Hepatocyte (in vitro differentiated cells): ENCODE results near the gene SIL1. TPM values are rescaled to one million over a fixed set of nuclear protein-coding genes. Genes with fewer than 3 reads are reported as not detected.

Experiments used
- DNase-seq: peaks from one replicate; pipeline ENCODE4 v3.0.0-alpha.2; 2016; ENCODE audit warnings: low spot score
- H2AFZ ChIP-seq: fragments of 200-600 bp; sonication (generic); 2 replicates; pipeline ENCODE4 v1.6.0; 2016; ENCODE audit warnings: antibody characterized with exemption, mild to moderate bottlenecking
- H3K27ac ChIP-seq: fragments of 200-600 bp; sonication (generic); 2 replicates; pipeline ENCODE4 v1.5.1; 2016; ENCODE audit warnings: mild to moderate bottlenecking
- H3K27me3 ChIP-seq: fragments of 200-600 bp; sonication (generic); 2 replicates; pipeline ENCODE4 v1.6.1; 2016
- H3K36me3 ChIP-seq: fragments of 200-600 bp; sonication (generic); replicated peaks from 2 replicates; pipeline ENCODE4 v1.5.1; 2016; ENCODE audit warnings: low read depth; ENCODE audit not compliant: insufficient read depth
- H3K4me1 ChIP-seq: fragments of 200-600 bp; sonication (generic); 2 replicates; pipeline ENCODE4 v1.5.1; 2016; ENCODE audit warnings: mild to moderate bottlenecking, moderate library complexity; ENCODE audit not compliant: insufficient read depth
- H3K4me2 ChIP-seq: fragments of 200-600 bp; sonication (generic); 2 replicates; pipeline ENCODE4 v1.6.0; 2016
- H3K4me3 ChIP-seq: fragments of 200-600 bp; sonication (generic); 2 replicates; pipeline ENCODE4 v1.5.1; 2016; ENCODE audit warnings: mild to moderate bottlenecking
- H3K79me2 ChIP-seq: fragments of 200-600 bp; sonication (generic); 2 replicates; pipeline ENCODE4 v1.6.0; 2017; ENCODE audit warnings: mild to moderate bottlenecking
- H3K9me2 ChIP-seq: fragments of 200-600 bp; sonication (generic); replicated peaks from 2 replicates; pipeline ENCODE4 v1.6.0; 2017; ENCODE audit warnings: mild to moderate bottlenecking; ENCODE audit not compliant: insufficient read depth
- H3K9me3 ChIP-seq: fragments of 200-600 bp; sonication (generic); 2 replicates; pipeline ENCODE4 v1.5.1; 2016; ENCODE audit warnings: low read depth, mild to moderate bottlenecking
- H4K20me1 ChIP-seq: fragments of 200-600 bp; sonication (generic); 2 replicates; pipeline ENCODE4 v1.6.0; 2016; ENCODE audit warnings: mild to moderate bottlenecking; ENCODE audit not compliant: insufficient read depth, poor library complexity, severe bottlenecking
- EZH2 ChIP-seq: fragments of 200-600 bp; sonication (generic); IDR thresholded peaks from 2 replicates; pipeline ENCODE4 v1.6.1; 2016; ENCODE audit warnings: antibody characterized with exemption, mild to moderate bottlenecking, borderline replicate concordance
- EZH2phosphoT487 ChIP-seq: fragments of 200-600 bp; sonication (generic); IDR thresholded peaks from one replicate; pipeline ENCODE4 v1.6.1; 2018; ENCODE audit warnings: antibody characterized with exemption, mild to moderate bottlenecking, low read depth, moderate library complexity; ENCODE audit not compliant: unreplicated experiment, severe bottlenecking
- WGBS: methylation state at CpG from one replicate; pipeline ENCODE4 v1.1.6; 2016; ENCODE audit warnings: low lambda C conversion rate; ENCODE audit errors: missing lambda C conversion rate; 5-methylcytosine and 5-hydroxymethylcytosine counted together
- polyA plus RNA-seq: library from polyadenylated mRNA; unstranded; fragments of >200 nt; fragmentation: Nextera tagmentation; extraction: Ambion mirVana; gene quantifications from 2 replicates; pipeline ENCODE4 v1.2.1, GENCODE V29; 2016
- total RNA-seq: library from RNA; depleted of rRNA; stranded (reverse); fragments of >200 nt; gene quantifications from 2 replicates; pipeline ENCODE4 v1.2.3, GENCODE V29; 2014
- TF ChIP-seq, protein P1 (sequence below): fragments of 200-600 bp; sonication (generic); IDR thresholded peaks from 2 replicates; pipeline ENCODE4 v1.5.1; 2016; ENCODE audit warnings: antibody characterized with exemption, mild to moderate bottlenecking; ENCODE audit not compliant: poor library complexity

Gene SIL1
- total and polyA plus RNA-seq, 2 experiments from 2014 or later = 82.0 to 176 TPM

DNA sequence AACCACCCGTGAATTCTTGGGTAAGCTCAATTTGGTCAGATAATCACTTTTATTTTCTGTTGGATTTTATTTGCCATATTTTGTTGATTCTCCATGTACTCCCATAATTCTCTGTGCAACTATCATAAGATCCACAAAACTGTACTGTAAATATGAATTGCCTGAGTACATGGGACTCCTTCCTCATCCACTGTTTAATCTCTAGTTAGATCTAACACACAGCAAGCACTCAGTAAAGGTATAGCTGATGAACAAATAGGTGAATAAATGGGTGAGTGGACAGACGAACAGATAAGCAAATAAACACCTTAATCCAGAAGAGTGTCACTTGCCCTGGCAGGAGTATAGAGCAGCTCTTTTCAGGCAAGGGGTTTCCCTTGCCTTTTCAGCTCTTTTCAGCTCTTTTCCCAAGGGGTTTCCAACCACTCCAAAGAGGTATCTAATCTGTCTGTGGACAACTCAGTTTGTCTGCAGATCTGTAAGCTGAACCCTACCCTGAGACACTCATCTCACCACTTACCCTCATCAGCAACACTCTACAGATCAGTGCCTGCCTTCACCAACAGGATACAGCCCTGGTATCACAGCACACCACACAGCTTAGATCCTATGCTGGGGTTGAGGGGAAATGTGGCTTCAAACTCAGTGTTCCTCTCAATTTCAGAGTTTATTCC lies 51.2 kb downstream of the SIL1 start:
- Histone ChIP-seq H3K4me2 (no peak overlapping the region), H4K20me1 (no peaks in the 10 kb centered on the region), H3K4me3 (no peak overlapping the region), H3K9me2 (no peaks in the 10 kb centered on the region), H3K27me3 (no peaks in the 10 kb centered on the region), H2AFZ (no peak overlapping the region), H3K9me3 (no peaks in the 10 kb centered on the region), H3K36me3 (no peaks in the 10 kb centered on the region), H3K79me2 (peaks cover 60% of the 10 kb centered on the region), H3K27ac (no peak overlapping the region), H3K4me1 (peaks cover 29% of the 10 kb centered on the region)
- 41% methylated on average over 2 of the region's 2 CpGs for WGBS
- TF ChIP-seq EZH2phosphoT487 (no peak), EZH2 (no peak)
- TF ChIP-seq, protein P1, sequence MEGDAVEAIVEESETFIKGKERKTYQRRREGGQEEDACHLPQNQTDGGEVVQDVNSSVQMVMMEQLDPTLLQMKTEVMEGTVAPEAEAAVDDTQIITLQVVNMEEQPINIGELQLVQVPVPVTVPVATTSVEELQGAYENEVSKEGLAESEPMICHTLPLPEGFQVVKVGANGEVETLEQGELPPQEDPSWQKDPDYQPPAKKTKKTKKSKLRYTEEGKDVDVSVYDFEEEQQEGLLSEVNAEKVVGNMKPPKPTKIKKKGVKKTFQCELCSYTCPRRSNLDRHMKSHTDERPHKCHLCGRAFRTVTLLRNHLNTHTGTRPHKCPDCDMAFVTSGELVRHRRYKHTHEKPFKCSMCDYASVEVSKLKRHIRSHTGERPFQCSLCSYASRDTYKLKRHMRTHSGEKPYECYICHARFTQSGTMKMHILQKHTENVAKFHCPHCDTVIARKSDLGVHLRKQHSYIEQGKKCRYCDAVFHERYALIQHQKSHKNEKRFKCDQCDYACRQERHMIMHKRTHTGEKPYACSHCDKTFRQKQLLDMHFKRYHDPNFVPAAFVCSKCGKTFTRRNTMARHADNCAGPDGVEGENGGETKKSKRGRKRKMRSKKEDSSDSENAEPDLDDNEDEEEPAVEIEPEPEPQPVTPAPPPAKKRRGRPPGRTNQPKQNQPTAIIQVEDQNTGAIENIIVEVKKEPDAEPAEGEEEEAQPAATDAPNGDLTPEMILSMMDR = no peak
- DNase-seq = no peak

GRCh38 chr5:139141446-139142204 lies 56.5 kb downstream of the SIL1 start:
- peaks cover 34% of the 10 kb centered on the region for H3K4me1 ChIP-seq
- H3K4me3 ChIP-seq = no peak overlapping the region
- no peaks in the 10 kb centered on the region for H3K27me3 ChIP-seq
- H3K79me2 ChIP-seq = peaks cover 76% of the 10 kb centered on the region
- no peaks in the 10 kb centered on the region for H3K9me2 ChIP-seq
- peak overlapping the region; percentile 46 for H3K27ac ChIP-seq
- 73% methylated on average over 3 of the region's 3 CpGs for WGBS
- H3K36me3 ChIP-seq = no peaks in the 10 kb centered on the region
- H4K20me1 ChIP-seq = no peaks in the 10 kb centered on the region
- peak; percentile 32 for DNase-seq
- TF ChIP-seq, protein P1 = no peak
- no peak for TF ChIP-seq EZH2
- no peak for TF ChIP-seq EZH2phosphoT487
- no peak overlapping the region for H2AFZ ChIP-seq
- no peaks in the 10 kb centered on the region for H3K9me3 ChIP-seq
- H3K4me2 ChIP-seq = no peak overlapping the region

GRCh38 chr5:139140591-139141071 lies 57.5 kb downstream of the SIL1 start:
- Histone ChIP-seq H3K27me3 (no peaks in the 10 kb centered on the region), H3K36me3 (no peaks in the 10 kb centered on the region), H3K27ac (peak overlapping the region; percentile 26), H4K20me1 (no peaks in the 10 kb centered on the region), H3K9me3 (no peaks in the 10 kb centered on the region), H3K4me1 (peaks cover 34% of the 10 kb centered on the region), H3K4me3 (no peak overlapping the region), H2AFZ (no peak overlapping the region), H3K4me2 (no peak overlapping the region), H3K79me2 (peaks cover 72% of the 10 kb centered on the region), H3K9me2 (no peaks in the 10 kb centered on the region)
- no peak for DNase-seq
- TF ChIP-seq EZH2 (no peak), EZH2phosphoT487 (no peak)
- TF ChIP-seq, protein P1 = no peak
- WGBS = 82% methylated on average over 6 of the region's 6 CpGs
